Thoracic aorta (tissue), 2 donors: ENCODE data around the gene TNFSF15. TPM values are rescaled to one million over a fixed set of nuclear protein-coding genes. Genes with fewer than 3 reads are reported as not detected.
"Not testable (repeated sequence)": the region's sequence is repeated elsewhere in the genome, so short reads cannot be mapped to it uniquely, and the experiment has no call there.

Experiments
- ATAC-seq: fragments of 150-250 bp; one replicate; pipeline ENCODE4 v1.8.0; 2017; ENCODE audit warnings: low read depth; ENCODE audit not compliant: insufficient number of reproducible peaks, low FRiP score
- DNase-seq: peaks from one replicate; pipeline ENCODE4 v3.0.0-alpha.2; 2020; ENCODE audit warnings: low spot score
- H3K27ac ChIP-seq, 2 donors: fragments of 200-600 bp; sonication (generic); 1 replicate in 1 of 2; 2 replicates in 1 of 2; pipeline ENCODE4 v1.5.1; 2016; ENCODE audit warnings: mild to moderate bottlenecking in 2 of 2, moderate library complexity in 2 of 2
- H3K27me3 ChIP-seq: fragments of 200-600 bp; sonication (generic); replicated peaks from 2 replicates; pipeline ENCODE4 v1.6.0; 2016; ENCODE audit warnings: mild to moderate bottlenecking; ENCODE audit not compliant: insufficient read depth
- H3K36me3 ChIP-seq: fragments of 200-600 bp; sonication (generic); one replicate; pipeline ENCODE4 v1.5.1; 2016
- H3K4me1 ChIP-seq, 2 donors: fragments of 200-600 bp; sonication (generic); 1 replicate in 1 of 2; 2 replicates in 1 of 2; pipeline versions ENCODE4 v1.5.1 to v1.6.0; 2016; ENCODE audit warnings: low read depth in 2 of 2, mild to moderate bottlenecking in 1 of 2; ENCODE audit not compliant: control insufficient read depth in 1 of 2
- H3K4me3 ChIP-seq: fragments of 200-600 bp; sonication (generic); 2 replicates; pipeline ENCODE4 v1.5.1; 2016; ENCODE audit warnings: mild to moderate bottlenecking
- H3K9me3 ChIP-seq: fragments of 200-600 bp; sonication (generic); 2 replicates; pipeline ENCODE4 v1.5.1; 2016
- CTCF ChIP-seq: fragments of 200-600 bp; sonication (generic); IDR thresholded peaks from one replicate; pipeline ENCODE4 v1.5.1; 2019; ENCODE audit warnings: antibody characterized with exemption
- total RNA-seq, 2 donors: library from RNA; depleted of rRNA; stranded (reverse); fragments of >200 nt; gene quantifications; one replicate each; pipeline versions ENCODE4 v1.1.0 to v1.2.3, GENCODE V29; 2016

The TNFSF15 gene
- total RNA-seq, 2 donors from 2014 or later = 0.63 TPM; not detected in 1

- H3K4me3 ChIP-seq = no peak overlapping the region
- no peak overlapping the region for H3K27ac ChIP-seq
- no peaks in the 10 kb centered on the region for H3K36me3 ChIP-seq
- H3K4me1 ChIP-seq = peaks cover 9 to 23% of the 10 kb centered on the region in 2 donors
- ATAC-seq (peak; percentile 55), DNase-seq (no peak)
- H3K27me3 ChIP-seq = no peaks in the 10 kb centered on the region
- no peaks in the 10 kb centered on the region for H3K9me3 ChIP-seq
- no peak for TF ChIP-seq CTCF
These were observed 60.6 kb downstream of the TNFSF15 start for GRCh38 chr9:114745108-114745848.

GRCh38 chr9:114743446-114743845, 62.4 kb downstream of the TNFSF15 start:
- TF ChIP-seq CTCF = no peak
- no peak for DNase-seq
- Histone ChIP-seq H3K27ac (no peak overlapping the region), H3K27me3 (no peaks in the 10 kb centered on the region), H3K4me3 (no peak overlapping the region), H3K9me3 (no peaks in the 10 kb centered on the region), H3K4me1 (peaks cover 9 to 23% of the 10 kb centered on the region in 2 donors), H3K36me3 (no peaks in the 10 kb centered on the region)
- no peak for ATAC-seq

DNA sequence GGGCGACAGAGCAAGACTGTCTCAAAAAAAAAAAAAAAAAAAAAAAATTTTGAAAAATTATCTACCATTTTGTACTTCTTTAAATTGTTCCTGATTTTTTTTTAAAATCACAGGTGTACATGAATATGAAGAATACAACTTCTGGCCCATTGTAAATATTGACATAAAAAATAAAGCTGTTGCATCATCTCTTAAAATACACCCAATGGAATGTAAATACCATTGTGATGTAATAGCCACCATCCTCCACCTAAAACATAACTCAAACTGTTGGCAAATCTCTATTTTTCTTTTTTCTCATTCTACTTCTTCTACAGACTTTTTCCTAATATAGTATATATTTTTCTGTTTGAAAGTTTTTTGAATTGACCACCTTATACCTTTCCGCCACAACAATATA, 62.9 kb downstream of the TNFSF15 start:
- H3K27me3 ChIP-seq = no peaks in the 10 kb centered on the region
- no peak for ATAC-seq
- H3K36me3 ChIP-seq = no peaks in the 10 kb centered on the region
- no peak overlapping the region for H3K4me3 ChIP-seq
- no peak for TF ChIP-seq CTCF
- H3K27ac ChIP-seq = no peak overlapping the region
- no peak for DNase-seq
- H3K9me3 ChIP-seq = no peaks in the 10 kb centered on the region
- peaks cover 9 to 23% of the 10 kb centered on the region in 2 donors for H3K4me1 ChIP-seq

GRCh38 chr9:114741521-114741920, 64.3 kb downstream of the TNFSF15 start:
- ATAC-seq, H3K27me3 ChIP-seq, H3K9me3 ChIP-seq, DNase-seq, H3K4me3 ChIP-seq, H3K27ac ChIP-seq, H3K36me3 ChIP-seq: not testable (repeated sequence)
- H3K4me1 ChIP-seq = peaks cover 9 to 19% of the 10 kb centered on the region in 2 donors

- H3K27me3 ChIP-seq = no peaks in the 10 kb centered on the region
- ATAC-seq (peak; percentile 88), DNase-seq (peak; percentile 13)
- H3K4me3 ChIP-seq = no peak overlapping the region
- H3K9me3 ChIP-seq = no peaks in the 10 kb centered on the region
- H3K36me3 ChIP-seq = no peaks in the 10 kb centered on the region
- TF ChIP-seq CTCF = peak; percentile 81
- no peak overlapping the region for H3K27ac ChIP-seq
- no peaks in the 10 kb centered on the region for H3K4me1 ChIP-seq
These were observed 67.1 kb downstream of the TNFSF15 start for GRCh38 chr9:114738581-114739316.
